GM23338 (cell line): Measurements from ENCODE around the gene SETBP1. TPM values are rescaled to one million over a fixed set of nuclear protein-coding genes. Genes with fewer than 3 reads are reported as not detected.

Source experiments
- ATAC-seq: fragments of 200-7000 bp; cut with Tn5 transposase; 3 replicates; pipeline ENCODE4 v1.9.1; 2020
- DNase-seq: peaks from one replicate; pipeline ENCODE4 v3.0.0-alpha.2; 2015; ENCODE audit warnings: low spot score
- H2AFZ ChIP-seq: fragments of 200-600 bp; sonication (generic); 2 replicates; pipeline ENCODE4 v1.8.0; 2016; ENCODE audit warnings: antibody characterized with exemption, mild to moderate bottlenecking, moderate library complexity
- H3F3A ChIP-seq: fragments of 200-600 bp; sonication (generic); replicated peaks from 2 replicates; pipeline ENCODE4 v1.8.0; 2017; ENCODE audit warnings: antibody characterized with exemption, mixed run types, low read depth
- H3K27ac ChIP-seq: fragments of 200-600 bp; sonication (generic); 2 replicates; pipeline ENCODE4 v1.6.1; 2016; ENCODE audit warnings: low read depth
- H3K27me3 ChIP-seq: fragments of 200-600 bp; sonication (generic); 2 replicates; pipeline ENCODE4 v1.8.0; 2016; ENCODE audit warnings: mild to moderate bottlenecking, mixed run types, moderate library complexity; ENCODE audit not compliant: insufficient read depth
- H3K36me3 ChIP-seq: fragments of 200-600 bp; sonication (generic); 2 replicates; pipeline ENCODE4 v1.8.0; 2016; ENCODE audit warnings: mild to moderate bottlenecking; ENCODE audit not compliant: insufficient read depth
- H3K4me1 ChIP-seq: fragments of 200-600 bp; sonication (generic); 2 replicates; pipeline ENCODE4 v1.8.0; 2016; ENCODE audit warnings: mild to moderate bottlenecking, moderate library complexity; ENCODE audit not compliant: insufficient read depth
- H3K4me2 ChIP-seq: fragments of 200-600 bp; sonication (generic); 2 replicates; pipeline ENCODE4 v1.7.1; 2017; ENCODE audit warnings: mixed run types
- H3K4me3 ChIP-seq: fragments of 200-600 bp; sonication (generic); 2 replicates; pipeline ENCODE4 v1.6.1; 2016; ENCODE audit warnings: mixed run types
- H3K79me2 ChIP-seq: fragments of 200-600 bp; sonication (generic); replicated peaks from 2 replicates; pipeline ENCODE4 v1.8.0; 2017; ENCODE audit warnings: mild to moderate bottlenecking; ENCODE audit not compliant: insufficient read depth
- H3K9me2 ChIP-seq: fragments of 200-600 bp; sonication (generic); 2 replicates; pipeline ENCODE4 v1.8.0; 2017; ENCODE audit not compliant: insufficient read depth
- H4K20me1 ChIP-seq: fragments of 200-600 bp; sonication (generic); replicated peaks from 2 replicates; pipeline ENCODE4 v1.8.0; 2017; ENCODE audit warnings: mild to moderate bottlenecking; ENCODE audit not compliant: insufficient read depth
- H3K27ac Mint-ChIP-seq: 2 replicates; pipeline ENCODE4 v1.8.0; 2020; ENCODE audit warnings: inconsistent platforms, mild to moderate bottlenecking, moderate library complexity, mixed read lengths
- H3K27me3 Mint-ChIP-seq: 3 replicates; pipeline ENCODE4 v1.8.0; 2022; ENCODE audit warnings: low read depth, mild to moderate bottlenecking, moderate library complexity, mixed read lengths, inconsistent platforms; ENCODE audit not compliant: insufficient read depth, poor library complexity
- H3K36me3 Mint-ChIP-seq: 3 replicates; pipeline ENCODE4 v1.8.0; 2021; ENCODE audit warnings: low read depth, mild to moderate bottlenecking, inconsistent platforms, moderate library complexity, mixed read lengths
- H3K4me1 Mint-ChIP-seq: 3 replicates; pipeline ENCODE4 v1.8.0; 2020; ENCODE audit warnings: mild to moderate bottlenecking, inconsistent platforms, mixed read lengths
- H3K4me3 Mint-ChIP-seq: 3 replicates; pipeline ENCODE4 v1.8.0; 2021; ENCODE audit warnings: moderate library complexity, mild to moderate bottlenecking, inconsistent platforms, mixed read lengths
- H3K9me3 Mint-ChIP-seq: 3 replicates; pipeline ENCODE4 v1.8.0; 2020; ENCODE audit warnings: moderate library complexity, mild to moderate bottlenecking, inconsistent platforms, mixed read lengths
- CREB1 ChIP-seq: fragments of 250-450 bp; sonication (Bioruptor Pico); IDR thresholded peaks from 2 replicates; pipeline ENCODE4 v1.5.0; 2020; ENCODE audit warnings: low read depth, mild to moderate bottlenecking, moderate library complexity
- CTCF ChIP-seq, 2 experiments: fragments of 200-600 bp in 1 of 2; sonication (generic) in 1 of 2; conservative IDR thresholded peaks; 2 replicates each; pipeline versions ENCODE4 v1.5.1 to v1.6.1; 2016 to 2017; ENCODE audit warnings: antibody characterized with exemption in 2 of 2, low read depth in 2 of 2, mild to moderate bottlenecking in 2 of 2, moderate library complexity in 1 of 2
- ETS1 ChIP-seq: IDR thresholded peaks from 2 replicates; pipeline ENCODE4 v1.6.1; 2016; ENCODE audit warnings: antibody characterized with exemption
- EZH2 ChIP-seq: fragments of 200-600 bp; sonication (generic); IDR thresholded peaks from one replicate; pipeline ENCODE4 v1.8.0; 2017; ENCODE audit warnings: antibody characterized with exemption, mild to moderate bottlenecking, low read depth; ENCODE audit not compliant: unreplicated experiment
- EZH2phosphoT487 ChIP-seq: fragments of 200-600 bp; sonication (generic); IDR thresholded peaks from one replicate; pipeline ENCODE4 v1.8.1; 2018; ENCODE audit warnings: antibody characterized with exemption; ENCODE audit not compliant: unreplicated experiment
- JUNB ChIP-seq: IDR thresholded peaks from one replicate; pipeline ENCODE4 v1.6.1; 2016; ENCODE audit warnings: antibody characterized with exemption; ENCODE audit not compliant: unreplicated experiment
- NANOG ChIP-seq: IDR thresholded peaks from 2 replicates; pipeline ENCODE4 v1.6.1; 2016; ENCODE audit warnings: antibody characterized with exemption, borderline replicate concordance
- POLR2AphosphoS5 ChIP-seq: IDR thresholded peaks from 2 replicates; pipeline ENCODE4 v1.6.1; 2016; ENCODE audit warnings: antibody characterized with exemption, low read depth
- STAT1 ChIP-seq: IDR thresholded peaks from one replicate; pipeline ENCODE4 v1.6.1; 2016; ENCODE audit warnings: antibody characterized with exemption; ENCODE audit not compliant: unreplicated experiment
- ZNF114 ChIP-seq: fragments of 250-450 bp; sonication (Bioruptor Pico); IDR thresholded peaks from 2 replicates; pipeline ENCODE4 v1.5.0; 2020; ENCODE audit warnings: mild to moderate bottlenecking, moderate library complexity
- ZNF331 ChIP-seq: fragments of 250-450 bp; sonication (Bioruptor Pico); IDR thresholded peaks from 2 replicates; pipeline ENCODE4 v1.5.0; 2020; ENCODE audit warnings: low read depth, mild to moderate bottlenecking, moderate library complexity
- ZNF462 ChIP-seq: fragments of 250-450 bp; sonication (Bioruptor Pico); IDR thresholded peaks from 2 replicates; pipeline ENCODE4 v1.5.0; 2020; ENCODE audit warnings: mild to moderate bottlenecking, moderate library complexity
- polyA plus RNA-seq: library from polyadenylated mRNA; unstranded; fragments of >200 nt; fragmentation: Nextera tagmentation; extraction: Ambion mirVana; gene quantifications from 2 replicates; pipeline ENCODE4 v1.2.1, GENCODE V29; 2016
- total RNA-seq: library from RNA; depleted of rRNA; stranded (reverse); fragments of >200 nt; shearing (Covaris generic); gene quantifications from 2 replicates; pipeline ENCODE4 v1.2.3, GENCODE V29; 2014
- TF ChIP-seq, protein P1 (sequence below): IDR thresholded peaks from one replicate; pipeline ENCODE4 v1.6.1; 2018; ENCODE audit warnings: antibody characterized with exemption; ENCODE audit not compliant: unreplicated experiment

The SETBP1 gene
- total and polyA plus RNA-seq, 2 experiments from 2014 or later, result 1.6 to 5.5 TPM

DNA sequence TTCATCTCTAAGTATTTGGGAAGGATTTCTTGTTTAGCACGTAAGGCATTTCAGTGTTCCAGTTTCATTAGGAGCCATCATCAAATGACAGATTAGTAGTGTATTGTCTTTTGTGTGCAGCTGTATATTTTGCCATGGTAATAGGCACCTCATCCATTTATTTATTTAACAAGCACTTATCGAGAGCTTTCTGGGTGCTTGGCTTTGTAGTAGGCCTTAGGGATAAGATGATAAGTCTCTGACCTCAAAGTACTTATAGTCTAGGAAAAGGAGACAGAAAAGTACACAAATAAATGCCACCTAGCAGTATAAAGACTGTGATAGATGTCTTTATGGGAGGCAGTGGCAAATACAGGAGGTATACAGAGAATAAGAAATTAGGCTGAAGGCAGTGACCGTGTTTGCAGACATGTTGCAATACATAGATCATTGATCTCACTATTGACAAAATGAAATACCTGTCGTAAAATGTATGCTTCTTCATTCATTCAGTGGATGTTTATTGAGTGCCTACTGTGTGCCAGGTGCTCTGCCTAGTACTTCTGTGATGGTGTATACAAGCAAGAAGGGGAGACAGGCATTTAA, 265.9 kb downstream of the SETBP1 start:
- Histone ChIP-seq H3K27me3 (no peaks in the 10 kb centered on the region), H3K9me2 (peaks cover 5% of the 10 kb centered on the region; the same call in 1 of the 2 replicates), H3K27ac (no peak overlapping the region), H3F3A (no peaks in the 10 kb centered on the region), H3K4me1 (peaks cover 28% of the 10 kb centered on the region), H3K79me2 (no peaks in the 10 kb centered on the region), H3K36me3 (no peaks in the 10 kb centered on the region), H2AFZ (no peak overlapping the region), H3K4me2 (no peak overlapping the region), H3K4me3 (no peak overlapping the region), H4K20me1 (no peaks in the 10 kb centered on the region)
- H3K4me3 Mint-ChIP-seq, result no peak overlapping the region
- H3K36me3 Mint-ChIP-seq, result peaks cover 19% of the 10 kb centered on the region
- no peak overlapping the region for H3K27ac Mint-ChIP-seq
- DNase-seq, result no peak
- no peak for TF ChIP-seq EZH2phosphoT487
- no peak for TF ChIP-seq CREB1 (CRISPR knock-in tag)
- TF ChIP-seq EZH2, result no peak
- TF ChIP-seq ZNF114 (CRISPR knock-in tag), result no peak
- no peak for TF ChIP-seq NANOG
- no peak for TF ChIP-seq ZNF462 (CRISPR knock-in tag)
- no peak for TF ChIP-seq POLR2AphosphoS5
- no peak for TF ChIP-seq STAT1
- TF ChIP-seq CTCF (conservative IDR thresholded peaks at IDR 0.05; ENCODE audit: low read depth in 2 of 2), result no peak
- TF ChIP-seq, protein P1, sequence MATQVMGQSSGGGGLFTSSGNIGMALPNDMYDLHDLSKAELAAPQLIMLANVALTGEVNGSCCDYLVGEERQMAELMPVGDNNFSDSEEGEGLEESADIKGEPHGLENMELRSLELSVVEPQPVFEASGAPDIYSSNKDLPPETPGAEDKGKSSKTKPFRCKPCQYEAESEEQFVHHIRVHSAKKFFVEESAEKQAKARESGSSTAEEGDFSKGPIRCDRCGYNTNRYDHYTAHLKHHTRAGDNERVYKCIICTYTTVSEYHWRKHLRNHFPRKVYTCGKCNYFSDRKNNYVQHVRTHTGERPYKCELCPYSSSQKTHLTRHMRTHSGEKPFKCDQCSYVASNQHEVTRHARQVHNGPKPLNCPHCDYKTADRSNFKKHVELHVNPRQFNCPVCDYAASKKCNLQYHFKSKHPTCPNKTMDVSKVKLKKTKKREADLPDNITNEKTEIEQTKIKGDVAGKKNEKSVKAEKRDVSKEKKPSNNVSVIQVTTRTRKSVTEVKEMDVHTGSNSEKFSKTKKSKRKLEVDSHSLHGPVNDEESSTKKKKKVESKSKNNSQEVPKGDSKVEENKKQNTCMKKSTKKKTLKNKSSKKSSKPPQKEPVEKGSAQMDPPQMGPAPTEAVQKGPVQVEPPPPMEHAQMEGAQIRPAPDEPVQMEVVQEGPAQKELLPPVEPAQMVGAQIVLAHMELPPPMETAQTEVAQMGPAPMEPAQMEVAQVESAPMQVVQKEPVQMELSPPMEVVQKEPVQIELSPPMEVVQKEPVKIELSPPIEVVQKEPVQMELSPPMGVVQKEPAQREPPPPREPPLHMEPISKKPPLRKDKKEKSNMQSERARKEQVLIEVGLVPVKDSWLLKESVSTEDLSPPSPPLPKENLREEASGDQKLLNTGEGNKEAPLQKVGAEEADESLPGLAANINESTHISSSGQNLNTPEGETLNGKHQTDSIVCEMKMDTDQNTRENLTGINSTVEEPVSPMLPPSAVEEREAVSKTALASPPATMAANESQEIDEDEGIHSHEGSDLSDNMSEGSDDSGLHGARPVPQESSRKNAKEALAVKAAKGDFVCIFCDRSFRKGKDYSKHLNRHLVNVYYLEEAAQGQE, result no peak
- TF ChIP-seq JUNB, result no peak
- TF ChIP-seq ETS1, result no peak
- TF ChIP-seq ZNF331 (CRISPR knock-in tag), result no peak
- ATAC-seq, result no peak
- peaks cover 11% of the 10 kb centered on the region for H3K27me3 Mint-ChIP-seq
- no peaks in the 10 kb centered on the region for H3K9me3 Mint-ChIP-seq
- H3K4me1 Mint-ChIP-seq, result peaks cover 28% of the 10 kb centered on the region
